K562 (cell line): Measurements from ENCODE around the gene LCN12. TPM values are rescaled to one million over a fixed set of nuclear protein-coding genes. Genes with fewer than 3 reads are reported as not detected.
A peak's percentile ranks its signal among the peaks of the same experiment; 100 is the strongest.

Experiments used
- ATAC-seq: fragments of 200-7000 bp; cut with Tn5 transposase; 3 replicates; pipeline ENCODE4 v1.9.1; 2020; ENCODE audit warnings: moderate library complexity
- BruUV-seq: library from RNA; stranded (reverse); fragments of 400-500 nt; replicated peaks from 2 replicates; lab custom pipeline; 2021; lab: Mats Ljungman, UMichigan
- CTCF ChIA-PET: fragments of 300-600 bp; formaldehyde crosslinking; extraction: SDS; loops from one replicate; lab custom pipeline; 2021; ENCODE audit warnings: low intra/inter-chr PET ratio; lab: Yijun Ruan, JAX
- POLR2A ChIA-PET: fragments of 300-600, 350-650 bp; sonication (Branson Sonifier 250); formaldehyde crosslinking; extraction: SDS; loops from one replicate; lab custom pipeline; 2021; ENCODE audit warnings: antibody characterized with exemption, inconsistent platforms; lab: Yijun Ruan, JAX
- DNase-seq, 4 experiments: peaks; one replicate each; pipeline versions ENCODE4 v3.0.0 to v3.0.0-alpha.2; 2011 to 2018; ENCODE audit warnings: low spot score in 3 of 4, mixed read lengths in 3 of 4; ENCODE audit errors: extremely low read depth in 1 of 4
- FAIRE-seq: peaks from 2 replicates; lab custom pipeline; 2011; peaks lifted over from hg19 to GRCh38; lab: Jason Lieb, UNC
- H2AFZ ChIP-seq: 2 replicates; pipeline ENCODE4 v1.6.0; 2011; ENCODE audit warnings: low read depth, low read length, control low read depth, inconsistent platforms
- H3K27ac ChIP-seq: fragments of 200-600 bp; 3 replicates; pipeline ENCODE4 v1.8.0; 2011; ENCODE audit warnings: low read depth, mild to moderate bottlenecking, control low read depth, inconsistent platforms, low read length, moderate library complexity, mixed read lengths; ENCODE audit errors: extremely low read depth
- H3K27me3 ChIP-seq, 2 experiments: fragments of 300-600 bp in 1 of 2; 2 replicates in 1 of 2; 3 replicates in 1 of 2; pipeline versions ENCODE4 v1.6.0 to v1.8.0; 2011; ENCODE audit warnings: inconsistent platforms in 2 of 2, low read length in 2 of 2, mild to moderate bottlenecking in 1 of 2, mixed read lengths in 1 of 2, moderate library complexity in 1 of 2; ENCODE audit not compliant: control insufficient read depth in 2 of 2, insufficient read depth in 2 of 2
- H3K36me3 ChIP-seq: fragments of 300-600 bp; 3 replicates; pipeline ENCODE4 v1.8.0; 2011; ENCODE audit warnings: mild to moderate bottlenecking, low read length, inconsistent platforms; ENCODE audit not compliant: control insufficient read depth, insufficient read depth
- H3K4me1 ChIP-seq, 2 experiments: fragments of 200-600 bp in 1 of 2; replicated peaks in 1 of 2; 2 replicates in 1 of 2; 3 replicates in 1 of 2; pipeline versions ENCODE4 v1.5.1 to v1.8.0; 2011; ENCODE audit warnings: inconsistent platforms in 2 of 2, low read length in 2 of 2, mild to moderate bottlenecking in 1 of 2, mixed read lengths in 1 of 2, moderate library complexity in 1 of 2; ENCODE audit not compliant: control insufficient read depth in 2 of 2, insufficient read depth in 2 of 2
- H3K4me2 ChIP-seq: 2 replicates; pipeline ENCODE4 v1.6.1; 2011; ENCODE audit warnings: low read length, control low read depth, inconsistent platforms, mixed read lengths; ENCODE audit not compliant: insufficient read depth
- H3K4me3 ChIP-seq: fragments of 200-600 bp; sonication (generic), shearing (Covaris generic); 2 replicates; pipeline ENCODE4 v1.5.1; 2016; ENCODE audit warnings: control low read depth, inconsistent platforms
- H3K79me2 ChIP-seq: fragments of 200-600 bp; 3 replicates; pipeline ENCODE4 v1.8.0; 2011; ENCODE audit warnings: low read length, inconsistent platforms; ENCODE audit not compliant: control insufficient read depth, insufficient read depth
- H3K9ac ChIP-seq, 2 experiments: 2 replicates each; pipeline versions ENCODE4 v1.6.0 to v1.6.1; 2011; ENCODE audit warnings: low read depth in 2 of 2, low read length in 2 of 2, control low read depth in 1 of 2, inconsistent platforms in 1 of 2, mild to moderate bottlenecking in 1 of 2, mixed read lengths in 1 of 2; ENCODE audit not compliant: insufficient read depth in 1 of 2
- H3K9me1 ChIP-seq: one replicate; pipeline ENCODE4 v1.6.0; 2011; ENCODE audit warnings: inconsistent platforms, mild to moderate bottlenecking, low read length, moderate library complexity; ENCODE audit not compliant: control insufficient read depth, insufficient read depth
- H3K9me3 ChIP-seq: replicated peaks from 2 replicates; pipeline ENCODE4 v1.5.1; 2011; ENCODE audit warnings: low read depth, low read length, inconsistent platforms; ENCODE audit not compliant: control insufficient read depth, insufficient read depth
- H4K20me1 ChIP-seq: replicated peaks from 2 replicates; pipeline ENCODE4 v1.6.1; 2011; ENCODE audit warnings: low read length, inconsistent platforms, mixed read lengths; ENCODE audit not compliant: control insufficient read depth, insufficient read depth
- MYC ChIP-seq, 2 experiments: fragments of 250-450 bp in 1 of 2; sonication (Bioruptor Pico) in 1 of 2; IDR thresholded peaks; 2 replicates each; pipeline versions ENCODE4 v1.5.1 to v1.6.1; 2012 to 2021; ENCODE audit warnings: low read depth in 2 of 2, borderline replicate concordance in 1 of 2, improper control_type of control experiment in 1 of 2, low read length in 1 of 2, mild to moderate bottlenecking in 1 of 2, moderate library complexity in 1 of 2
- NEUROD1 ChIP-seq: fragments of 150-350 bp; IDR thresholded peaks from 2 replicates; pipeline ENCODE4 v1.6.1; 2014; ENCODE audit warnings: borderline replicate concordance, low read length, low read depth; ENCODE audit not compliant: partially characterized antibody
- NFATC3 ChIP-seq: fragments of 450-650 bp; IDR thresholded peaks from 2 replicates; pipeline ENCODE4 v1.6.1; 2017; ENCODE audit warnings: mild to moderate bottlenecking
- PCBP1 ChIP-seq: fragments of 200-400 bp; formaldehyde crosslinking; IDR thresholded peaks from 2 replicates; pipeline ENCODE4 v1.6.1; 2018; ENCODE audit warnings: mild to moderate bottlenecking, low read depth, low read length; ENCODE audit not compliant: poor library complexity, severe bottlenecking
- SIN3A ChIP-seq, 2 experiments: fragments of 150-350 bp in 1 of 2; IDR thresholded peaks; 2 replicates each; pipeline ENCODE4 v1.6.1; 2011 to 2016; ENCODE audit warnings: borderline replicate concordance in 2 of 2, low read depth in 2 of 2, low read length in 2 of 2, mild to moderate bottlenecking in 2 of 2, moderate library complexity in 2 of 2; ENCODE audit not compliant: control insufficient read depth in 1 of 2
- SMARCB1 ChIP-seq: IDR thresholded peaks from 2 replicates; pipeline ENCODE4 v1.6.1; 2011; ENCODE audit warnings: improper control_type of control experiment, low read depth; ENCODE audit not compliant: insufficient read length
- STAG1 ChIP-seq: sonication (generic); formaldehyde crosslinking; IDR thresholded peaks from 2 replicates; pipeline ENCODE4 v1.5.0; 2020; ENCODE audit warnings: missing genetic modification reagents, borderline replicate concordance
- ZKSCAN3 ChIP-seq: fragments of 250-450 bp; sonication (Bioruptor Pico); IDR thresholded peaks from 2 replicates; pipeline ENCODE4 v1.4.0; 2020
- ZNF274 ChIP-seq: IDR thresholded peaks from 2 replicates; pipeline ENCODE4 v1.6.1; 2011; ENCODE audit warnings: low read depth, mild to moderate bottlenecking, low read length, moderate library complexity, borderline replicate concordance
- ZNF551 ChIP-seq: fragments of 250-450 bp; sonication (Bioruptor Pico); IDR thresholded peaks from 2 replicates; pipeline ENCODE4 v1.5.0; 2021; ENCODE audit warnings: mild to moderate bottlenecking, moderate library complexity
- ZNF778 ChIP-seq: fragments of 450-650 bp; formaldehyde crosslinking; IDR thresholded peaks from 2 replicates; pipeline ENCODE4 v1.4.0; 2020; ENCODE audit warnings: mild to moderate bottlenecking, moderate library complexity
- WGBS: fragments of 100-300 bp; shearing (Covaris generic); methylation state at CpG from one replicate; pipeline ENCODE4 v1.1.6; 2016; ENCODE audit warnings: low coverage, mixed read lengths; ENCODE audit not compliant: insufficient coverage; ENCODE audit errors: missing lambda C conversion rate; 5-methylcytosine and 5-hydroxymethylcytosine counted together
- in situ Hi-C: fragments of 300-500 bp; cut with MboI; formaldehyde crosslinking; loops from 4 replicates; pipeline ENCODE4 v1.15.0; 2018; ENCODE audit warnings: inconsistent platforms, mixed read lengths
- intact Hi-C: fragments of 100-400 bp; cut with micrococcal nuclease; formaldehyde crosslinking; loops from 2 replicates; pipeline ENCODE4 v1.14.2; 2022
- polyA plus RNA-seq, 8 experiments: library from polyadenylated mRNA; depleted of rRNA in 4 of 8; stranded (reverse) in 5 of 8; unstranded in 3 of 8; fragments of >200 nt; fragmentation: Nextera tagmentation in 2 of 8; fragmentation: Illumina TruSeq in 1 of 8; extraction: Ambion mirVana in 2 of 8; extraction: Trizol in 1 of 8; gene quantifications; 2 replicates each; pipeline versions ENCODE4 v1.2.1 to v1.2.3, GENCODE V29; 2011 to 2014; ENCODE audit warnings: inconsistent platforms in 1 of 8, missing spikeins in 1 of 8
- total RNA-seq, 7 experiments: library from RNA; depleted of rRNA in 6 of 7; stranded (reverse); fragments of >200 nt in 6 of 7; fragmentation: Illumina TruSeq in 2 of 7; extraction: Trizol in 2 of 7; gene quantifications; 2 replicates each; pipeline versions ENCODE4 v1.2.1 to v1.2.3, GENCODE V29; 2011 to 2021; ENCODE audit warnings: low replicate concordance in 1 of 7
- TF ChIP-seq, protein P1 (sequence below): fragments of 450-650 bp; IDR thresholded peaks from 2 replicates; pipeline ENCODE4 v1.7.0; 2016; ENCODE audit warnings: borderline replicate concordance
- TF ChIP-seq, protein P2 (sequence below): fragments of 250-450 bp; sonication (Bioruptor Pico); IDR thresholded peaks from 2 replicates; pipeline ENCODE4 v1.5.0; 2022; ENCODE audit warnings: mild to moderate bottlenecking
- TF ChIP-seq, protein P3 (sequence below): fragments of 450-650 bp; formaldehyde crosslinking; IDR thresholded peaks from 2 replicates; pipeline ENCODE4 v1.4.0; 2020; ENCODE audit warnings: mild to moderate bottlenecking, mixed read lengths

Gene LCN12
- total and polyA plus RNA-seq, 9 of the 15 experiments (the other 6 are each of a cell fraction or from before 2014, with no cell fraction given): 0.05 TPM; not detected in 8

- Histone ChIP-seq H3K4me1 (peaks cover 24 to 93% of the 10 kb centered on the region in 2 experiments), H2AFZ (peak within 1 kb of the TSS; percentile 97), H3K79me2 (peaks cover 26% of the 10 kb centered on the region), H3K9ac (peak within 1 kb of the TSS; percentile 90 to 98), H3K4me2 (peak within 1 kb of the TSS; percentile 88), H3K36me3 (peaks cover 37% of the 10 kb centered on the region; the same call in 2 of the 3 replicates), H4K20me1 (no peaks in the 10 kb centered on the region), H3K27me3 (no peaks in the 10 kb centered on the region), H3K4me3 (peak within 1 kb of the TSS; percentile 95), H3K9me3 (no peaks in the 10 kb centered on the region), H3K9me1 (peaks cover 5% of the 10 kb centered on the region), H3K27ac (peak within 1 kb of the TSS; percentile 91)
- intact Hi-C loops: loop anchor here (2.0 to 5.0 kb wide), 4 partner anchors 48 to 157 kb away; partner anchors contain the start of genes ABCA2, PAXX and PHPT1
- ChIA-PET CTCF (interaction anchor here (0.6 kb wide), 1 partner anchor 233 kb away, joined by 4 read pairs; the partner anchor contains the start of gene DIPK1B), POLR2A (interaction anchor here (0.6 to 1.3 kb wide), 5 partner anchors 14 to 111 kb away, joined by 3 to 4 read pairs (median 4); no protein-coding TSS in a partner anchor)
- peak; percentile 93 for FAIRE-seq
- in situ Hi-C loops: loop anchor here (5.0 kb wide), 1 partner anchor 93 kb away; no protein-coding TSS in a partner anchor
- TSS peak; percentile 78 for BruUV-seq
- 2% methylated on average over 57 of the region's 74 CpGs for WGBS
- peak; percentile 78 for ATAC-seq
- peak; percentile 96 to 99 (median 98) for DNase-seq
- TF ChIP-seq MYC (IDR thresholded peaks at IDR 0.05; ENCODE audit: low read depth, low read length): peak; percentile 71
- no peak; the same call in 1 of the 2 replicates for TF ChIP-seq MYC (CRISPR knock-in tag; IDR thresholded peaks at IDR 0.05; ENCODE audit: borderline replicate concordance, low read depth)
- TF ChIP-seq, protein P1, sequence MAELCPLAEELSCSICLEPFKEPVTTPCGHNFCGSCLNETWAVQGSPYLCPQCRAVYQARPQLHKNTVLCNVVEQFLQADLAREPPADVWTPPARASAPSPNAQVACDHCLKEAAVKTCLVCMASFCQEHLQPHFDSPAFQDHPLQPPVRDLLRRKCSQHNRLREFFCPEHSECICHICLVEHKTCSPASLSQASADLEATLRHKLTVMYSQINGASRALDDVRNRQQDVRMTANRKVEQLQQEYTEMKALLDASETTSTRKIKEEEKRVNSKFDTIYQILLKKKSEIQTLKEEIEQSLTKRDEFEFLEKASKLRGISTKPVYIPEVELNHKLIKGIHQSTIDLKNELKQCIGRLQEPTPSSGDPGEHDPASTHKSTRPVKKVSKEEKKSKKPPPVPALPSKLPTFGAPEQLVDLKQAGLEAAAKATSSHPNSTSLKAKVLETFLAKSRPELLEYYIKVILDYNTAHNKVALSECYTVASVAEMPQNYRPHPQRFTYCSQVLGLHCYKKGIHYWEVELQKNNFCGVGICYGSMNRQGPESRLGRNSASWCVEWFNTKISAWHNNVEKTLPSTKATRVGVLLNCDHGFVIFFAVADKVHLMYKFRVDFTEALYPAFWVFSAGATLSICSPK: 0 out of 2 replicates have a peak, but pooled peaks have one; percentile 45
- TF ChIP-seq ZNF778: no peak
- peak; percentile 16 for TF ChIP-seq NEUROD1
- no peak for TF ChIP-seq SMARCB1
- TF ChIP-seq, protein P2, sequence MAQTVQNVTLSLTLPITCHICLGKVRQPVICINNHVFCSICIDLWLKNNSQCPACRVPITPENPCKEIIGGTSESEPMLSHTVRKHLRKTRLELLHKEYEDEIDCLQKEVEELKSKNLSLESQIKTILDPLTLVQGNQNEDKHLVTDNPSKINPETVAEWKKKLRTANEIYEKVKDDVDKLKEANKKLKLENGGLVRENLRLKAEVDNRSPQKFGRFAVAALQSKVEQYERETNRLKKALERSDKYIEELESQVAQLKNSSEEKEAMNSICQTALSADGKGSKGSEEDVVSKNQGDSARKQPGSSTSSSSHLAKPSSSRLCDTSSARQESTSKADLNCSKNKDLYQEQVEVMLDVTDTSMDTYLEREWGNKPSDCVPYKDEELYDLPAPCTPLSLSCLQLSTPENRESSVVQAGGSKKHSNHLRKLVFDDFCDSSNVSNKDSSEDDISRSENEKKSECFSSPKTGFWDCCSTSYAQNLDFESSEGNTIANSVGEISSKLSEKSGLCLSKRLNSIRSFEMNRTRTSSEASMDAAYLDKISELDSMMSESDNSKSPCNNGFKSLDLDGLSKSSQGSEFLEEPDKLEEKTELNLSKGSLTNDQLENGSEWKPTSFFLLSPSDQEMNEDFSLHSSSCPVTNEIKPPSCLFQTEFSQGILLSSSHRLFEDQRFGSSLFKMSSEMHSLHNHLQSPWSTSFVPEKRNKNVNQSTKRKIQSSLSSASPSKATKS (CRISPR knock-in tag): no peak
- no peak for TF ChIP-seq ZNF551 (CRISPR knock-in tag)
- TF ChIP-seq STAG1: no peak
- TF ChIP-seq, protein P3, sequence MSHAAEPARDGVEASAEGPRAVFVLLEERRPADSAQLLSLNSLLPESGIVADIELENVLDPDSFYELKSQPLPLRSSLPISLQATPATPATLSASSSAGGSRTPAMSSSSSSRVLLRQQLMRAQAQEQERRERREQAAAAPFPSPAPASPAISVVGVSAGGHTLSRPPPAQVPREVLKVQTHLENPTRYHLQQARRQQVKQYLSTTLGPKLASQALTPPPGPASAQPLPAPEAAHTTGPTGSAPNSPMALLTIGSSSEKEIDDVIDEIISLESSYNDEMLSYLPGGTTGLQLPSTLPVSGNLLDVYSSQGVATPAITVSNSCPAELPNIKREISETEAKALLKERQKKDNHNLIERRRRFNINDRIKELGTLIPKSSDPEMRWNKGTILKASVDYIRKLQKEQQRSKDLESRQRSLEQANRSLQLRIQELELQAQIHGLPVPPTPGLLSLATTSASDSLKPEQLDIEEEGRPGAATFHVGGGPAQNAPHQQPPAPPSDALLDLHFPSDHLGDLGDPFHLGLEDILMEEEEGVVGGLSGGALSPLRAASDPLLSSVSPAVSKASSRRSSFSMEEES (CRISPR knock-in tag): no peak
- peak in 1 of 2 experiments; percentile 82; a peak in 2 of 4 replicates for TF ChIP-seq SIN3A (IDR thresholded peaks at IDR 0.05; ENCODE audit: borderline replicate concordance in 2 of 2, control insufficient read depth in 1 of 2, low read depth in 2 of 2, low read length in 2 of 2)
- no peak for TF ChIP-seq NFATC3
- peak; percentile 58 for TF ChIP-seq PCBP1
- TF ChIP-seq ZNF274: no peak
- TF ChIP-seq ZKSCAN3 (CRISPR knock-in tag): no peak
Observed at GRCh38 chr9:136944519-136945332, 7.3 kb upstream of the LCN12 start, which contains the start of the genes C8G and FBXW5. Gene C8G, plus strand, starts transcription at chr9:136945243. Its CDS starts 78 bp downstream, at chr9:136945321. Gene FBXW5, minus strand, starts transcription at chr9:136944738. Its CDS starts 655 bp downstream, at chr9:136944083.
